Activated CD4-positive, alpha-beta T cell treated with anti-CD3 and anti-CD28 coated beads, Interleukin-2, Interleukin-4, amounts not matched to agents 100 ng/mL and 50 ng/mL, durations not matched to agents 16 hours and 8 hours (primary cell): ENCODE measurements around the gene SULT2A1.
"Not testable (repeated sequence)": the region's sequence is repeated elsewhere in the genome, so short reads cannot be mapped to it uniquely, and the experiment has no call there.

Experiments
- DNase-seq: peaks from one replicate; pipeline ENCODE4 v3.0.0-alpha.2; 2020; ENCODE audit warnings: low spot score

The SULT2A1 gene

GRCh38 chr19:47886010-47886559, at the start of gene SULT2A1:
Gene SULT2A1 (minus strand): TSS chr19:47886315. CDS start chr19:47886257, 58 bp downstream.
- no peak for DNase-seq

GRCh38 chr19:47928581-47928980, 42.5 kb upstream of the SULT2A1 start:
- not testable (repeated sequence) for DNase-seq

- DNase-seq = not testable (repeated sequence)
Observed at GRCh38 chr19:47920107-47920506, 34.0 kb upstream of the SULT2A1 start.

GRCh38 chr19:47910191-47910590, 24.1 kb upstream of the SULT2A1 start:
- DNase-seq = not testable (repeated sequence)

- peak; percentile 78 for DNase-seq
Observed at GRCh38 chr19:47909350-47909749, 23.2 kb upstream of the SULT2A1 start.

- no peak for DNase-seq
Observed at GRCh38 chr19:47901370-47901769, 15.3 kb upstream of the SULT2A1 start.

GRCh38 chr19:47899335-47899734, 13.2 kb upstream of the SULT2A1 start:
- DNase-seq = no peak

- DNase-seq = no peak
Observed at GRCh38 chr19:47897861-47898260, 11.7 kb upstream of the SULT2A1 start.

GRCh38 chr19:47896773-47897172, 10.7 kb upstream of the SULT2A1 start:
- DNase-seq = no peak

- DNase-seq = no peak
Observed at GRCh38 chr19:47896019-47896418, 9.9 kb upstream of the SULT2A1 start.

GRCh38 chr19:47895165-47895782, 9.2 kb upstream of the SULT2A1 start:
- DNase-seq = no peak

GRCh38 chr19:47891923-47892666, 6.0 kb upstream of the SULT2A1 start:
- no peak for DNase-seq

GRCh38 chr19:47891622-47891922, 5.5 kb upstream of the SULT2A1 start:
- no peak for DNase-seq

GRCh38 chr19:47890865-47891621, 4.9 kb upstream of the SULT2A1 start:
- no peak for DNase-seq

- no peak for DNase-seq
Observed at GRCh38 chr19:47885067-47885463, 1.1 kb downstream of the SULT2A1 start.

- DNase-seq = no peak
Observed at GRCh38 chr19:47882890-47883289, 3.2 kb downstream of the SULT2A1 start.

GRCh38 chr19:47881757-47882156, 4.4 kb downstream of the SULT2A1 start:
- DNase-seq = no peak

- DNase-seq = not testable (repeated sequence)
Observed at GRCh38 chr19:47879385-47879784, 6.7 kb downstream of the SULT2A1 start.

- no peak for DNase-seq
Observed at GRCh38 chr19:47878906-47879305, 7.2 kb downstream of the SULT2A1 start.

GRCh38 chr19:47865166-47865565, 20.9 kb downstream of the SULT2A1 start:
- DNase-seq = no peak

- peak; percentile 84 for DNase-seq
Observed at GRCh38 chr19:47863514-47863936, 22.6 kb downstream of the SULT2A1 start.

GRCh38 chr19:47861630-47862029, 24.5 kb downstream of the SULT2A1 start:
- DNase-seq = no peak
